B cell (primary cell): ENCODE results near the gene MRPL24. TPM values are rescaled to one million over a fixed set of nuclear protein-coding genes. Genes with fewer than 3 reads are reported as not detected.

Experiments used
- ATAC-seq: fragments of 200-7000 bp; cut with Tn5 transposase; one replicate; pipeline ENCODE4 v1.10.0; 2021; ENCODE audit warnings: low read depth, mild to moderate bottlenecking, moderate number of reproducible peaks, moderate library complexity
- CTCF ChIA-PET: fragments of 350-600 bp; sonication (Branson Sonifier 250); formaldehyde crosslinking; loops from one replicate; lab custom pipeline; 2021; ENCODE audit warnings: antibody characterized with exemption, inconsistent platforms; lab: Charles Lee
- POLR2A ChIA-PET: fragments of 350-600 bp; sonication (Branson Sonifier 250); formaldehyde crosslinking; loops from one replicate; lab custom pipeline; 2021; ENCODE audit warnings: antibody characterized with exemption; lab: Charles Lee
- DNase-seq: peaks from one replicate; pipeline ENCODE4 v3.0.0; 2013
- H2AFZ ChIP-seq: 2 replicates; pipeline ENCODE4 v1.6.1; 2012; ENCODE audit warnings: mild to moderate bottlenecking, low read depth, low read length; ENCODE audit not compliant: insufficient read depth, poor library complexity, severe bottlenecking
- H3K27ac ChIP-seq, 2 donors: 1 replicate in 1 of 2; 2 replicates in 1 of 2; pipeline ENCODE4 v1.5.1; 2012 to 2013; ENCODE audit warnings: low read length in 2 of 2, mild to moderate bottlenecking in 2 of 2, moderate library complexity in 1 of 2
- H3K27me3 ChIP-seq, 4 experiments: fragments of 200-600 bp in 1 of 4; sonication (generic) in 1 of 4; replicated peaks in 1 of 4; 1 replicate in 2 of 4; 2 replicates in 2 of 4; pipeline versions ENCODE4 v1.6.1 to v1.7.0; 2013 to 2016; ENCODE audit warnings: low read length in 3 of 4, mild to moderate bottlenecking in 2 of 4, mixed read lengths in 1 of 4, moderate library complexity in 1 of 4; ENCODE audit not compliant: insufficient read depth in 4 of 4, control insufficient read depth in 3 of 4; ENCODE audit errors: control extremely low read depth in 1 of 4
- H3K36me3 ChIP-seq, 2 experiments: replicated peaks in 1 of 2; 1 replicate in 1 of 2; 2 replicates in 1 of 2; pipeline versions ENCODE4 v1.6.1 to v1.7.1; 2013; ENCODE audit warnings: low read length in 1 of 2; ENCODE audit not compliant: insufficient read depth in 2 of 2, control insufficient read depth in 1 of 2; ENCODE audit errors: control extremely low read depth in 1 of 2, extremely low read depth in 1 of 2
- H3K4me1 ChIP-seq, 2 donors: fragments of 200-600 bp in 1 of 2; sonication (generic) in 1 of 2; 1 replicate in 1 of 2; 2 replicates in 1 of 2; pipeline versions ENCODE4 v1.5.1 to v1.6.1; 2013 to 2017; ENCODE audit warnings: low read length in 2 of 2; ENCODE audit not compliant: control insufficient read depth in 2 of 2, insufficient read depth in 2 of 2
- H3K4me2 ChIP-seq: replicated peaks from 2 replicates; pipeline ENCODE3; 2012; ENCODE audit warnings: mild to moderate bottlenecking, low read depth, low read length; ENCODE audit not compliant: poor library complexity, severe bottlenecking
- H3K4me3 ChIP-seq, 5 experiments: fragments of 200-600 bp in 1 of 5; sonication (generic) in 1 of 5; 1 replicate in 3 of 5; 2 replicates in 2 of 5; pipeline versions ENCODE4 v1.5.1 to v1.7.0; 2011 to 2016; ENCODE audit warnings: low read length in 4 of 5, mild to moderate bottlenecking in 4 of 5, low read depth in 2 of 5, control low read depth in 1 of 5, moderate library complexity in 1 of 5; ENCODE audit not compliant: insufficient read depth in 1 of 5; ENCODE audit errors: control extremely low read depth in 1 of 5, extremely low read depth in 1 of 5
- H3K79me2 ChIP-seq: fragments of 200-600 bp; sonication (generic); one replicate; pipeline ENCODE4 v1.6.0; 2016; ENCODE audit warnings: low read length; ENCODE audit not compliant: control insufficient read depth, insufficient read depth
- H3K9ac ChIP-seq: fragments of 200-600 bp; sonication (generic); 2 replicates; pipeline ENCODE4 v1.6.1; 2017; ENCODE audit warnings: mild to moderate bottlenecking, low read length, moderate library complexity
- H3K9me3 ChIP-seq, 3 donors: one replicate each; pipeline versions ENCODE4 v1.6.1 to v1.7.1; 2013; ENCODE audit warnings: low read length in 2 of 3; ENCODE audit not compliant: control insufficient read depth in 2 of 3, insufficient read depth in 1 of 3; ENCODE audit errors: control extremely low read depth in 1 of 3
- H4K20me1 ChIP-seq: 2 replicates; pipeline ENCODE4 v1.6.0; 2012; ENCODE audit warnings: mild to moderate bottlenecking, low read length; ENCODE audit not compliant: insufficient read depth, control insufficient read depth, poor library complexity, severe bottlenecking
- H3K27ac Mint-ChIP-seq: one replicate; pipeline ENCODE4 v1.8.0; 2021; ENCODE audit warnings: mixed read lengths
- H3K27me3 Mint-ChIP-seq: one replicate; pipeline ENCODE4 v1.8.0; 2021; ENCODE audit warnings: mixed read lengths
- H3K4me1 Mint-ChIP-seq: one replicate; pipeline ENCODE4 v1.8.0; 2021; ENCODE audit warnings: mixed read lengths
- H3K4me3 Mint-ChIP-seq: one replicate; pipeline ENCODE4 v1.8.0; 2021; ENCODE audit warnings: mixed read lengths
- H3K9me3 Mint-ChIP-seq: one replicate; pipeline ENCODE4 v1.8.0; 2022; ENCODE audit warnings: mixed read lengths; ENCODE audit not compliant: insufficient read depth
- CTCF ChIP-seq: fragments of 200-600 bp; IDR thresholded peaks from one replicate; pipeline ENCODE4 v1.8.0; 2022; ENCODE audit warnings: antibody characterized with exemption, mild to moderate bottlenecking
- EZH2 ChIP-seq: IDR thresholded peaks from 2 replicates; pipeline ENCODE4 v1.6.1; 2012; ENCODE audit warnings: borderline replicate concordance, low read depth, mild to moderate bottlenecking, moderate library complexity, low read length; ENCODE audit not compliant: insufficient read depth, poor library complexity, severe bottlenecking
- WGBS: methylation state at CpG from one replicate; pipeline ENCODE4 v1.1.5; 2013; ENCODE audit warnings: missing lambda C conversion rate; ENCODE audit not compliant: insufficient coverage; 5-methylcytosine and 5-hydroxymethylcytosine counted together
- intact Hi-C: fragments of 100-400 bp; cut with micrococcal nuclease; formaldehyde crosslinking; loops from one replicate; pipeline ENCODE4 v1.10.0; 2022
- polyA plus RNA-seq: library from polyadenylated mRNA; depleted of rRNA; stranded (reverse); fragments of >200 nt; gene quantifications from 2 replicates; pipeline ENCODE4 v1.2.3, GENCODE V29; 2012
- total RNA-seq, 2 donors: library from RNA; stranded (reverse); fragments of 120-200 nt in 1 of 2; gene quantifications; 1 replicate in 1 of 2; 2 replicates in 1 of 2; pipeline versions ENCODE4 v1.2.3 to v1.2.4, GENCODE V29; 2013 to 2022

Gene MRPL24
- total and polyA plus RNA-seq, 2 donors (not counting 1 experiment from before 2014, with no cell fraction given), result 34.6 to 39.4 TPM

- H3K9me3 ChIP-seq, result no peaks in the 10 kb centered on the region
- no peaks in the 10 kb centered on the region for H3K79me2 ChIP-seq
- ChIA-PET POLR2A (no interaction called here), CTCF (interaction anchor here (1.4 to 7.6 kb wide), 3 partner anchors 16 to 33 kb away, joined by 3 to 80 read pairs (median 7); partner anchors contain the start of gene NES)
- ATAC-seq, result no peak
- no peak for DNase-seq
- no peak overlapping the region for H3K4me3 ChIP-seq
- H3K27ac Mint-ChIP-seq, result no peak overlapping the region
- H3K9me3 Mint-ChIP-seq, result no peaks in the 10 kb centered on the region
- no peak overlapping the region for H2AFZ ChIP-seq
- intact Hi-C loops, result loop anchor here (5.0 kb wide), 1 partner anchor 152 kb away; the partner anchor contains the start of gene NTRK1
- H3K4me1 Mint-ChIP-seq, result peaks cover 20% of the 10 kb centered on the region
- no peaks in the 10 kb centered on the region for H3K36me3 ChIP-seq
- peaks cover 0 to 17% (median 7%) of the 10 kb centered on the region in 4 experiments for H3K27me3 ChIP-seq
- H3K4me3 Mint-ChIP-seq, result no peak overlapping the region
- H3K9ac ChIP-seq, result no peak overlapping the region
- no peak overlapping the region for H3K4me2 ChIP-seq
- TF ChIP-seq EZH2, result no peak
- TF ChIP-seq CTCF, result no peak
- no peaks in the 10 kb centered on the region for H3K27me3 Mint-ChIP-seq
- H3K27ac ChIP-seq, result no peak overlapping the region
- peaks cover 15 to 20% of the 10 kb centered on the region in 2 donors for H3K4me1 ChIP-seq
- 91% methylated on average over 10 of the region's 11 CpGs for WGBS
- no peaks in the 10 kb centered on the region for H4K20me1 ChIP-seq
These were observed 31.0 kb downstream of the MRPL24 start for GRCh38 chr1:156709757-156710489.

- Histone ChIP-seq H3K4me2 (no peak overlapping the region), H4K20me1 (peaks cover 7% of the 10 kb centered on the region), H3K4me3 (no peak overlapping the region), H3K27ac (no peak overlapping the region), H2AFZ (no peak overlapping the region), H3K9me3 (no peaks in the 10 kb centered on the region), H3K27me3 (peaks cover under 1 to 26% (median 15%) of the 10 kb centered on the region in 4 experiments), H3K4me1 (peaks cover 24 to 28% of the 10 kb centered on the region in 2 donors), H3K79me2 (no peaks in the 10 kb centered on the region), H3K36me3 (no peaks in the 10 kb centered on the region), H3K9ac (no peak overlapping the region)
- DNase-seq (no peak), ATAC-seq (no peak)
- Mint-ChIP-seq H3K9me3 (no peaks in the 10 kb centered on the region), H3K4me3 (no peak overlapping the region), H3K4me1 (peaks cover 29% of the 10 kb centered on the region), H3K27ac (no peak overlapping the region), H3K27me3 (peaks cover 6% of the 10 kb centered on the region)
- ChIA-PET POLR2A (no interaction called here), CTCF (interaction anchor here (1.4 to 7.6 kb wide), 2 partner anchors 19 to 32 kb away, joined by 3 to 80 read pairs; partner anchors contain the start of gene NES)
- intact Hi-C loops, result loop anchor here (5.0 kb wide), 1 partner anchor 153 kb away; the partner anchor contains the start of gene NTRK1
- TF ChIP-seq CTCF (no peak), EZH2 (no peak)
- 98% methylated on average over 3 of the region's 4 CpGs for WGBS
These were observed 31.9 kb downstream of the MRPL24 start for GRCh38 chr1:156709031-156709430.
